BJ (cell line): Measurements from ENCODE around the gene KDM4C. TPM values are rescaled to one million over a fixed set of nuclear protein-coding genes. Genes with fewer than 3 reads are reported as not detected.

Experiments used
- CTCF ChIA-PET: fragments of 350-600 bp; formaldehyde crosslinking; extraction: SDS; loops from one replicate; lab custom pipeline; 2021; ENCODE audit warnings: antibody characterized with exemption, inconsistent platforms; lab: Yijun Ruan, JAX
- POLR2A ChIA-PET: fragments of 300-600 bp; sonication (Branson Sonifier 250); formaldehyde crosslinking; extraction: SDS; loops from one replicate; lab custom pipeline; 2021; ENCODE audit warnings: antibody characterized with exemption; lab: Charles Lee
- DNase-seq: peaks from one replicate; pipeline ENCODE4 v3.0.0-alpha.2; 2011; ENCODE audit warnings: low read depth
- H3K27me3 ChIP-seq: 2 replicates; pipeline ENCODE4 v1.6.0; 2011; ENCODE audit warnings: low read length; ENCODE audit not compliant: control insufficient read depth, insufficient read depth
- H3K36me3 ChIP-seq: 2 replicates; pipeline ENCODE4 v1.5.1; 2011; ENCODE audit warnings: low read length; ENCODE audit not compliant: control insufficient read depth, insufficient read depth
- H3K4me3 ChIP-seq: 2 replicates; pipeline ENCODE4 v1.5.1; 2011; ENCODE audit warnings: low read depth, mild to moderate bottlenecking, control low read depth, low read length
- CTCF ChIP-seq: IDR thresholded peaks from 2 replicates; pipeline ENCODE4 v1.5.1; 2011; ENCODE audit warnings: low read depth, mild to moderate bottlenecking, control low read depth, inconsistent platforms, low read length, moderate library complexity; ENCODE audit not compliant: insufficient read depth
- polyA plus RNA-seq: library from polyadenylated mRNA; depleted of rRNA; stranded (reverse); fragments of >200 nt; gene quantifications from 2 replicates; pipeline ENCODE4 v1.2.3, GENCODE V29; 2011

The KDM4C gene
- polyA plus RNA-seq, 1 experiment = 11.3 TPM

DNA sequence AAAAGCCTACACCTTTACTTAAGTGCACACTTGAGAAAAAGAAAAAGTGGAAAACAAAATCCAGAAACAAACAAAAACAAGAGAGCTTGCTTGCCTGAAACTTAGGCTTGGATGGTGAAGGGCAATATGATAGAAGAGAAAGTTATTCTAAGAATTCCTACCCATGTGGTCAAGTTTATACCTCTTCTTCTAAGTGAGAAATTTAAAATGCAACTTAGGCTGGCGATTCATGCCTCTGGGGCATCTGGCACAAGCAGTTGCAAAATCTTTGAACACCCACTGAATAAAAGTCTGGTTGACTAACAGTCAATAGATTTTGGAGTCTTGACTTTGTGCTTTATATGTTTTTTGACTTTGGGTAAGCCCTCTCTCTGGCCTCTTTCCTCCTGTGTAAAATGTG lies 239.6 kb downstream of the KDM4C start:
- DNase-seq = peak; percentile 22
- no peak overlapping the region for H3K4me3 ChIP-seq
- ChIA-PET POLR2A (no interaction called here), CTCF (interaction anchor here (0.6 kb wide), 1 partner anchor 404 kb away, joined by 3 read pairs; no protein-coding TSS in a partner anchor)
- H3K27me3 ChIP-seq = no peaks in the 10 kb centered on the region
- no peaks in the 10 kb centered on the region for H3K36me3 ChIP-seq
- no peak for TF ChIP-seq CTCF

DNA sequence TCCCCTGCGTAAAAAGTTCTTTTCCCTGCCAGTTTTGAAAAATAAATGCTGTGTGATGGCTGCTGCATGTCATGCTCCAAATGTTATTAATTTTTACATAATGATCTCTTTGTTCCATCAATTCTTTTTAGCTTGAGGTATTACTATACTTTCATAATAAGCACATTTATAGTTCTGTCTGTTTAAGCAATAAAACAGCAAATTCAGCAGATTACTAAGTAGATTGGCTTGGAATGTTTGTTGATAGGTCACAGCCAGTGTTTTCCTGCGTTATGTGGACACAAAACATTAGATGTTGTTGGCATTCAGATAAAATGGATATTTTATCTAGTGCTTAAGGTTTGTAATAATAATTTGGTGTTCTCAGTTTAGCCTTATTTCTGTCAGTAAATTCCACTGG lies 242.0 kb downstream of the KDM4C start:
- CTCF ChIA-PET = interaction anchor here (0.6 kb wide), 1 partner anchor 75 kb away, joined by 3 read pairs; no protein-coding TSS in a partner anchor

DNA sequence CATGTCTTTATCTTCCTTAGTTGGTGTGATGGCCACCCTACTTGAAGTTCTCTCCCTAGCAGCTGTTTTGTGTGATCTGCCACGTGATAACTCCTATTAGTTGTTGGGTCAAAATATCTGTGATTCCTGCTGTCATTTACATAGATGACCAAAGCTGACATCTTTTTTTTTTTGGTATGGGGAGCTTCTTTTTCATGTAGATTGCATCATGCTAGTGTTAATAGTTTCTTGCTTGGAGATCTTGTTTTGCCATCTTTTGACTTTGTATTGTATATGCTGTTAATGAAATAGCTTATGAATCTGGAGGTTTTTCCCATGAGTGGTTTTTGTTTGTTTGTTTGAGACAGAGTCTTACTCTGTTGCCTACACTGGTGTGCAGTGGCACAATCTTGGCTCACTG lies 243.8 kb downstream of the KDM4C start:
- Histone ChIP-seq H3K4me3 (no peak overlapping the region), H3K27me3 (no peaks in the 10 kb centered on the region), H3K36me3 (no peaks in the 10 kb centered on the region)
- no peak for TF ChIP-seq CTCF
- POLR2A ChIA-PET = no interaction called here
- no peak for DNase-seq
- CTCF ChIA-PET = interaction anchor here (1.1 to 1.4 kb wide), 2 partner anchors 63 to 537 kb away, joined by 3 read pairs; no protein-coding TSS in a partner anchor

More for the DNA sequence above, 242.0 kb downstream of the KDM4C start:
- POLR2A ChIA-PET = no interaction called here
- TF ChIP-seq CTCF = no peak
- no peak for DNase-seq
- Histone ChIP-seq H3K27me3 (no peaks in the 10 kb centered on the region), H3K36me3 (no peaks in the 10 kb centered on the region), H3K4me3 (no peak overlapping the region)

DNA sequence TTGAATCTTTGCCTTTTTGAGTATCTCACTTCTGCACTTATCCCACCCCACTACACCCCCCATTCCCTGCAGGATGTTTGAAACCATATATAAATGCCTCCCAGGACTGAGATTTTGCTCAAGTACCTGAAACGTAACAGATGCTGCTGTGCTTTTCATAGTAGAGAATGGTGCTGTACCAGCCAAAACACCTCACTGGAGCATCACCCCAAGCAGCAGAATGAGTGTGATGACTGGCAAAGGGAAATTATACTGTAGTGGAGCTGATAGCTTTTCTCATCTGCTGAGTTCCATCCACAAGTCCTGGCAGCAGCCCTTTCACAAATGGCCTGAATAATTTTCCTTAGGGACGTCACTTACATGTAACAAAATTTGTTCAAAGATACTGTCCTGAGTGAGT lies 246.1 kb downstream of the KDM4C start:
- Histone ChIP-seq H3K27me3 (no peaks in the 10 kb centered on the region), H3K36me3 (peaks cover 7% of the 10 kb centered on the region), H3K4me3 (no peak overlapping the region)
- DNase-seq = no peak
- ChIA-PET POLR2A (no interaction called here), CTCF (no interaction called here)
- TF ChIP-seq CTCF = no peak

DNA sequence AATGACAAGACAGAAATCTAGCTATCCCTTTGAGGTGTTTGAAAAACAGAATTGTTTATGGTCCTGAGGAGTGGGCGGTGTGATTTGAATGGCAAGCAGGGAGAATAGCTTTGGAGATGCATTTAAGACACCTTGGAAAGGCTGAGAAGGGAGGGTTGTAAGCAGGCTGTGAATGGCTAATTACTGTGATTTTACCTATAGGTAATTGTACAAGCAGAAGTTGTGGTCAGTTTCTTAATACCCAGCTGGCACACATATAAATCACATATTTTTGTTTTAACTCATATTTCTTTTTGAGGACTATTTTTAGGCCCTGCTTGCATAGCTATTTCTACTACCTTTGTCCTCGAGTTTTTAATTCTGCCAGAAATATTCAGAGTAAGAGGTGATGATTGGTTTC lies 248.6 kb downstream of the KDM4C start:
- CTCF ChIA-PET = interaction anchor here (0.6 kb wide), 1 partner anchor 15 kb away, joined by 3 read pairs; no protein-coding TSS in a partner anchor
- peaks cover 7% of the 10 kb centered on the region for H3K36me3 ChIP-seq
- POLR2A ChIA-PET = no interaction called here

More for the DNA sequence above, 248.6 kb downstream of the KDM4C start:
- H3K4me3 ChIP-seq = no peak overlapping the region
- H3K27me3 ChIP-seq = no peaks in the 10 kb centered on the region
- no peak for TF ChIP-seq CTCF
- no peak for DNase-seq
